Left hindlimb (tissue), 1 donor: ENCODE measurements around the gene ITPKB.
A peak's percentile ranks its signal among the peaks of the same experiment; 100 is the strongest.
"Not testable (repeated sequence)": the region's sequence is repeated elsewhere in the genome, so short reads cannot be mapped to it uniquely, and the experiment has no call there.

Experiments
- DNase-seq: peaks from one replicate; pipeline ENCODE4 v3.0.0-alpha.2; 2018

Gene ITPKB

GRCh38 chr1:226738995-226739695 lies at the start of gene ITPKB:
Gene ITPKB (minus strand): TSS chr1:226739282. CDS start chr1:226737458, 1,824 bp downstream.
- peak; percentile 81 for DNase-seq

GRCh38 chr1:226787638-226788037 lies 48.6 kb upstream of the ITPKB start:
- no peak for DNase-seq

GRCh38 chr1:226787071-226787470 lies 48.0 kb upstream of the ITPKB start:
- DNase-seq, result no peak

GRCh38 chr1:226786550-226786949 lies 47.5 kb upstream of the ITPKB start:
- no peak for DNase-seq

- no peak for DNase-seq
Observed at GRCh38 chr1:226785805-226786204, 46.7 kb upstream of the ITPKB start.

- no peak for DNase-seq
Observed at GRCh38 chr1:226784081-226785049, 45.3 kb upstream of the ITPKB start.

- DNase-seq, result no peak
Observed at GRCh38 chr1:226782845-226783601, 43.9 kb upstream of the ITPKB start.

- DNase-seq, result no peak
Observed at GRCh38 chr1:226781937-226782609, 43.0 kb upstream of the ITPKB start.

GRCh38 chr1:226779561-226779960 lies 40.5 kb upstream of the ITPKB start:
- no peak for DNase-seq

- DNase-seq, result no peak
Observed at GRCh38 chr1:226778657-226779058, 39.6 kb upstream of the ITPKB start.

- no peak for DNase-seq
Observed at GRCh38 chr1:226776975-226777374, 37.9 kb upstream of the ITPKB start.

- DNase-seq, result no peak
Observed at GRCh38 chr1:226776066-226776465, 37.0 kb upstream of the ITPKB start.

GRCh38 chr1:226772446-226773139 lies 33.5 kb upstream of the ITPKB start:
- DNase-seq, result no peak

GRCh38 chr1:226767170-226767569 lies 28.1 kb upstream of the ITPKB start:
- not testable (repeated sequence) for DNase-seq

- DNase-seq, result no peak
Observed at GRCh38 chr1:226766565-226766964, 27.5 kb upstream of the ITPKB start.

- DNase-seq, result no peak
Observed at GRCh38 chr1:226764533-226764932, 25.5 kb upstream of the ITPKB start.

- DNase-seq, result peak; percentile 36
Observed at GRCh38 chr1:226763905-226764264, 24.8 kb upstream of the ITPKB start.

GRCh38 chr1:226762988-226763904 lies 24.2 kb upstream of the ITPKB start:
- no peak for DNase-seq

- no peak for DNase-seq
Observed at GRCh38 chr1:226762055-226762454, 23.0 kb upstream of the ITPKB start.

- DNase-seq, result no peak
Observed at GRCh38 chr1:226761322-226761721, 22.2 kb upstream of the ITPKB start.
